WTC11 (cell line): ENCODE results near the gene PEAK3.

ENCODE experiments used
- CREB1 ChIP-seq: sonication (generic); formaldehyde crosslinking; IDR thresholded peaks from 2 replicates; pipeline ENCODE4 v1.8.0; 2023; ENCODE audit warnings: mild to moderate bottlenecking, missing genetic modification reagents
- IRF2 ChIP-seq: sonication (generic); formaldehyde crosslinking; IDR thresholded peaks from 2 replicates; pipeline ENCODE4 v1.8.0; 2022; ENCODE audit warnings: low read depth, missing genetic modification reagents, borderline replicate concordance
- SMAD3 ChIP-seq: sonication (generic); formaldehyde crosslinking; IDR thresholded peaks from 2 replicates; pipeline ENCODE4 v1.8.0; 2022; ENCODE audit warnings: missing genetic modification reagents, mild to moderate bottlenecking, borderline replicate concordance
- TEAD4 ChIP-seq: sonication (generic); formaldehyde crosslinking; IDR thresholded peaks from 2 replicates; pipeline ENCODE4 v1.8.0; 2022; ENCODE audit warnings: mild to moderate bottlenecking, missing genetic modification reagents
- TP53 ChIP-seq: sonication (generic); formaldehyde crosslinking; IDR thresholded peaks from 2 replicates; pipeline ENCODE4 v1.8.1; 2023; ENCODE audit warnings: mild to moderate bottlenecking, missing genetic modification reagents
- ZNF263 ChIP-seq: sonication (generic); formaldehyde crosslinking; IDR thresholded peaks from 2 replicates; pipeline ENCODE4 v1.8.1; 2022; ENCODE audit warnings: low read depth, mild to moderate bottlenecking, moderate library complexity, missing genetic modification reagents
- ZNF671 ChIP-seq: fragments of 250-450 bp; sonication (Bioruptor Pico); IDR thresholded peaks from 2 replicates; pipeline ENCODE4 v1.8.0; 2021; ENCODE audit warnings: mild to moderate bottlenecking
- TF ChIP-seq, protein P1 (sequence below): sonication (generic); formaldehyde crosslinking; IDR thresholded peaks from 2 replicates; pipeline ENCODE4 v1.8.1; 2023; ENCODE audit warnings: mild to moderate bottlenecking, missing genetic modification reagents, moderate library complexity
- TF ChIP-seq, protein P2 (sequence below): sonication (generic); formaldehyde crosslinking; IDR thresholded peaks from 2 replicates; pipeline ENCODE4 v1.8.1; 2023; ENCODE audit warnings: mild to moderate bottlenecking, missing genetic modification reagents
- TF ChIP-seq, protein P3 (sequence below): fragments of 200-600 bp; IDR thresholded peaks from 2 replicates; pipeline ENCODE4 v1.8.0; 2022; ENCODE audit warnings: antibody characterized with exemption
- TF ChIP-seq, protein P4 (sequence below): sonication (generic); formaldehyde crosslinking; IDR thresholded peaks from 2 replicates; pipeline ENCODE4 v1.8.1; 2023; ENCODE audit warnings: mild to moderate bottlenecking, missing genetic modification reagents
- TF ChIP-seq, protein P5 (sequence below): sonication (generic); formaldehyde crosslinking; IDR thresholded peaks from 2 replicates; pipeline ENCODE4 v1.8.0; 2022; ENCODE audit warnings: mild to moderate bottlenecking, missing genetic modification reagents
- TF ChIP-seq, protein P6 (sequence below): sonication (generic); formaldehyde crosslinking; IDR thresholded peaks from 2 replicates; pipeline ENCODE4 v1.8.1; 2023; ENCODE audit warnings: mild to moderate bottlenecking, missing genetic modification reagents, moderate library complexity

DNA sequence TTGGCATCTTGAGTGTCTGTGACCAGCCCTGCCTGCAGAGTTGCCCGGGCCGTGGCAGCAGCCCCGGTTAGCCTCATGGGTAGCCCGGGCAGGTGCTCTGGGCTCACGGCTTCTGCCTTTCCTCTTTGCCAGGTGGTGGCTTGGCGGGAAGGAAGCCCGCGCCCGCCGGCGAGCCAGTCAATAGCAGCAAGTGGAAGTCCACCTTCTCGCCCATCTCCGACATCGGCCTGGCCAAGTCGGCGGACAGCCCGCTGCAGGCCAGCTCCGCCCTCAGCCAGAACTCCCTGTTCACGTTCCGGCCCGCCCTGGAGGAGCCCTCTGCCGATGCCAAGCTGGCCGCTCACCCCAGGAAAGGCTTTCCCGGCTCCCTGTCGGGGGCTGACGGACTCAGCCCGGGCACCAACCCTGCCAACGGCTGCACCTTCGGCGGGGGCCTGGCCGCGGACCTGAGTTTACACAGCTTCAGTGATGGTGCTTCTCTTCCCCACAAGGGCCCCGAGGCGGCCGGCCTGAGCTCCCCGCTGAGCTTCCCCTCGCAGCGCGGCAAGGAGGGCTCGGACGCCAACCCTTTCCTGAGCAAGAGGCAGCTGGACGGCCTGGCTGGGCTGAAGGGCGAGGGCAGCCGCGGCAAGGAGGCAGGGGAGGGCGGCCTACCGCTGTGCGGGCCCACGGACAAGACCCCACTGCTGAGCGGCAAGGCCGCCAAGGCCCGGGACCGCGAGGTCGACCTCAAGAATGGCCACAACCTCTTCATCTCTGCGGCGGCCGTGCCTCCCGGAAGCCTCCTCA is 55.7 kb downstream of the PEAK3 start:
- TF ChIP-seq, protein P1, sequence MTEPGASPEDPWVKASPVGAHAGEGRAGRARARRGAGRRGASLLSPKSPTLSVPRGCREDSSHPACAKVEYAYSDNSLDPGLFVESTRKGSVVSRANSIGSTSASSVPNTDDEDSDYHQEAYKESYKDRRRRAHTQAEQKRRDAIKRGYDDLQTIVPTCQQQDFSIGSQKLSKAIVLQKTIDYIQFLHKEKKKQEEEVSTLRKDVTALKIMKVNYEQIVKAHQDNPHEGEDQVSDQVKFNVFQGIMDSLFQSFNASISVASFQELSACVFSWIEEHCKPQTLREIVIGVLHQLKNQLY (CRISPR knock-in tag): no peak
- TF ChIP-seq, protein P2, sequence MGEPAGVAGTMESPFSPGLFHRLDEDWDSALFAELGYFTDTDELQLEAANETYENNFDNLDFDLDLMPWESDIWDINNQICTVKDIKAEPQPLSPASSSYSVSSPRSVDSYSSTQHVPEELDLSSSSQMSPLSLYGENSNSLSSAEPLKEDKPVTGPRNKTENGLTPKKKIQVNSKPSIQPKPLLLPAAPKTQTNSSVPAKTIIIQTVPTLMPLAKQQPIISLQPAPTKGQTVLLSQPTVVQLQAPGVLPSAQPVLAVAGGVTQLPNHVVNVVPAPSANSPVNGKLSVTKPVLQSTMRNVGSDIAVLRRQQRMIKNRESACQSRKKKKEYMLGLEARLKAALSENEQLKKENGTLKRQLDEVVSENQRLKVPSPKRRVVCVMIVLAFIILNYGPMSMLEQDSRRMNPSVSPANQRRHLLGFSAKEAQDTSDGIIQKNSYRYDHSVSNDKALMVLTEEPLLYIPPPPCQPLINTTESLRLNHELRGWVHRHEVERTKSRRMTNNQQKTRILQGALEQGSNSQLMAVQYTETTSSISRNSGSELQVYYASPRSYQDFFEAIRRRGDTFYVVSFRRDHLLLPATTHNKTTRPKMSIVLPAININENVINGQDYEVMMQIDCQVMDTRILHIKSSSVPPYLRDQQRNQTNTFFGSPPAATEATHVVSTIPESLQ (CRISPR knock-in tag): no peak
- TF ChIP-seq ZNF263: no peak
- TF ChIP-seq, protein P3, sequence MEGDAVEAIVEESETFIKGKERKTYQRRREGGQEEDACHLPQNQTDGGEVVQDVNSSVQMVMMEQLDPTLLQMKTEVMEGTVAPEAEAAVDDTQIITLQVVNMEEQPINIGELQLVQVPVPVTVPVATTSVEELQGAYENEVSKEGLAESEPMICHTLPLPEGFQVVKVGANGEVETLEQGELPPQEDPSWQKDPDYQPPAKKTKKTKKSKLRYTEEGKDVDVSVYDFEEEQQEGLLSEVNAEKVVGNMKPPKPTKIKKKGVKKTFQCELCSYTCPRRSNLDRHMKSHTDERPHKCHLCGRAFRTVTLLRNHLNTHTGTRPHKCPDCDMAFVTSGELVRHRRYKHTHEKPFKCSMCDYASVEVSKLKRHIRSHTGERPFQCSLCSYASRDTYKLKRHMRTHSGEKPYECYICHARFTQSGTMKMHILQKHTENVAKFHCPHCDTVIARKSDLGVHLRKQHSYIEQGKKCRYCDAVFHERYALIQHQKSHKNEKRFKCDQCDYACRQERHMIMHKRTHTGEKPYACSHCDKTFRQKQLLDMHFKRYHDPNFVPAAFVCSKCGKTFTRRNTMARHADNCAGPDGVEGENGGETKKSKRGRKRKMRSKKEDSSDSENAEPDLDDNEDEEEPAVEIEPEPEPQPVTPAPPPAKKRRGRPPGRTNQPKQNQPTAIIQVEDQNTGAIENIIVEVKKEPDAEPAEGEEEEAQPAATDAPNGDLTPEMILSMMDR: no peak
- TF ChIP-seq, protein P4, sequence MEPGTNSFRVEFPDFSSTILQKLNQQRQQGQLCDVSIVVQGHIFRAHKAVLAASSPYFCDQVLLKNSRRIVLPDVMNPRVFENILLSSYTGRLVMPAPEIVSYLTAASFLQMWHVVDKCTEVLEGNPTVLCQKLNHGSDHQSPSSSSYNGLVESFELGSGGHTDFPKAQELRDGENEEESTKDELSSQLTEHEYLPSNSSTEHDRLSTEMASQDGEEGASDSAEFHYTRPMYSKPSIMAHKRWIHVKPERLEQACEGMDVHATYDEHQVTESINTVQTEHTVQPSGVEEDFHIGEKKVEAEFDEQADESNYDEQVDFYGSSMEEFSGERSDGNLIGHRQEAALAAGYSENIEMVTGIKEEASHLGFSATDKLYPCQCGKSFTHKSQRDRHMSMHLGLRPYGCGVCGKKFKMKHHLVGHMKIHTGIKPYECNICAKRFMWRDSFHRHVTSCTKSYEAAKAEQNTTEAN (CRISPR knock-in tag): no peak
- TF ChIP-seq TP53 (CRISPR knock-in tag): no peak
- TF ChIP-seq ZNF671: no peak
- TF ChIP-seq, protein P5, sequence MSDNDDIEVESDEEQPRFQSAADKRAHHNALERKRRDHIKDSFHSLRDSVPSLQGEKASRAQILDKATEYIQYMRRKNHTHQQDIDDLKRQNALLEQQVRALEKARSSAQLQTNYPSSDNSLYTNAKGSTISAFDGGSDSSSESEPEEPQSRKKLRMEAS: no peak
- no peak for TF ChIP-seq SMAD3
- no peak for TF ChIP-seq CREB1 (CRISPR knock-in tag)
- TF ChIP-seq IRF2 (CRISPR knock-in tag): no peak
- TF ChIP-seq, protein P6, sequence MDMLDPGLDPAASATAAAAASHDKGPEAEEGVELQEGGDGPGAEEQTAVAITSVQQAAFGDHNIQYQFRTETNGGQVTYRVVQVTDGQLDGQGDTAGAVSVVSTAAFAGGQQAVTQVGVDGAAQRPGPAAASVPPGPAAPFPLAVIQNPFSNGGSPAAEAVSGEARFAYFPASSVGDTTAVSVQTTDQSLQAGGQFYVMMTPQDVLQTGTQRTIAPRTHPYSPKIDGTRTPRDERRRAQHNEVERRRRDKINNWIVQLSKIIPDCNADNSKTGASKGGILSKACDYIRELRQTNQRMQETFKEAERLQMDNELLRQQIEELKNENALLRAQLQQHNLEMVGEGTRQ: no peak
- TF ChIP-seq TEAD4 (CRISPR knock-in tag): no peak
